Aorta (tissue), 5 donors: ENCODE results near the gene MRTFA. TPM values are rescaled to one million over a fixed set of nuclear protein-coding genes. Genes with fewer than 3 reads are reported as not detected.
"Not testable (repeated sequence)": the region's sequence is repeated elsewhere in the genome, so short reads cannot be mapped to it uniquely, and the experiment has no call there.

Experiments used
- ATAC-seq: fragments of 200-7000 bp; cut with Tn5 transposase; one replicate; pipeline ENCODE4 v1.9.1; 2022; ENCODE audit warnings: moderate library complexity; ENCODE audit not compliant: low FRiP score
- DNase-seq, 2 donors: peaks; one replicate each; pipeline ENCODE4 v3.0.0-alpha.2; 2020
- H3K27ac ChIP-seq, 2 donors: one replicate each; pipeline ENCODE4 v1.5.1; 2013; ENCODE audit warnings: low read length in 2 of 2, mild to moderate bottlenecking in 2 of 2, moderate library complexity in 2 of 2, control low read depth in 1 of 2, inconsistent platforms in 1 of 2, low read depth in 1 of 2
- H3K27me3 ChIP-seq, 2 donors: one replicate each; pipeline ENCODE4 v1.6.1; 2013; ENCODE audit warnings: control low read depth in 1 of 2, low read length in 1 of 2, mild to moderate bottlenecking in 1 of 2, moderate library complexity in 1 of 2; ENCODE audit not compliant: insufficient read depth in 2 of 2, control insufficient read depth in 1 of 2
- H3K36me3 ChIP-seq, 2 donors: one replicate each; pipeline ENCODE4 v1.6.1; 2013; ENCODE audit warnings: control low read depth in 1 of 2, low read length in 1 of 2, mild to moderate bottlenecking in 1 of 2; ENCODE audit not compliant: insufficient read depth in 2 of 2, control insufficient read depth in 1 of 2
- H3K4me1 ChIP-seq, 2 donors: one replicate each; pipeline ENCODE4 v1.6.1; 2013; ENCODE audit warnings: low read length in 2 of 2, control low read depth in 1 of 2, mild to moderate bottlenecking in 1 of 2, moderate library complexity in 1 of 2; ENCODE audit not compliant: insufficient read depth in 2 of 2, control insufficient read depth in 1 of 2
- H3K4me3 ChIP-seq, 2 donors: one replicate each; pipeline ENCODE4 v1.5.1; 2013; ENCODE audit warnings: low read length in 2 of 2, control low read depth in 1 of 2, mild to moderate bottlenecking in 1 of 2
- H3K9me3 ChIP-seq: one replicate; pipeline ENCODE4 v1.6.1; 2013; ENCODE audit warnings: mild to moderate bottlenecking, low read length; ENCODE audit not compliant: control insufficient read depth
- WGBS, 2 donors: extraction: QIAGEN DNeasy Blood & Tissue Kit; methylation state at CpG; one replicate each; pipeline ENCODE4 v1.1.7; 2013; 5-methylcytosine and 5-hydroxymethylcytosine counted together
- intact Hi-C, 2 donors: fragments of 100-400 bp; cut with DNase I; formaldehyde crosslinking; loops; one replicate each; pipeline versions ENCODE4 v1.14.2 to v1.15.0; 2022
- polyA plus RNA-seq, 2 donors: library from polyadenylated mRNA; stranded (reverse); fragments of 200-250 nt; gene quantifications; one replicate each; pipeline ENCODE4 v1.2.3, GENCODE V29; 2013
- total RNA-seq, 2 donors: library from RNA; stranded (reverse); fragmentation: NEBNext Ultra II Directional; extraction: Animal tissue kit (Norgen Biotek cat#: 25700); gene quantifications; one replicate each; pipeline ENCODE4 v1.2.1, GENCODE V29; 2021
- donor health status: healthy with polysubstance abuse.
- donor health status: Bipolar disorder and iron deficiency.
- donor health status: DM: no; HTN: no; CAD: no.
- donor health status: DM: no; HTN: no; CAD: no.
- donor health status: DM: yes; HTN: yes; CAD: no.

The MRTFA gene
- total and polyA plus RNA-seq, 4 donors = 12.9 to 77.4 (median 51.9) TPM

DNA sequence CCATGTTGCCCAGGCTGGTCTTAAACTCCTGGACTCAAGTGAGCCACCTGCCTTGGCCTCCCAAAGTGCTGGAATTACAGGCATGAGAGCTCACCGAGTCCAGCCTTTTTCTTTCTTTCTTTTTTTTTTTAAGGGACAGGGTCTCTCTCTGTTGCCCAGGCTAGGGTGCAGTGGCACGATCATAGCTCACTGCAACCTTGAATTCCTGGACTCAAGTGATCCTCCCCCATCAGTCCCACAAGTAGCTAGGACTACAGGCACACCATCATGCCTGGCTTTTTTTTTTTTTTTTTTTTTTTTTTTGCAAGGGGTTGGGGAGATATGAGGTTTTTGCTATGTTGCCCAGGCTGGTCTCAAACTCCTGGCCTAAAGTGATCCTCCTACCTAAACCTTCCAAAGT is 78.5 kb downstream of the MRTFA start:
- ATAC-seq (no peak), DNase-seq (no peak)
- no peaks in the 10 kb centered on the region for H3K9me3 ChIP-seq
- no peaks in the 10 kb centered on the region for H3K36me3 ChIP-seq
- 77 to 95% methylated on average over 2 of the region's 2 CpGs for whole genome bisulfite sequencing, 2 donors
- H3K4me3 ChIP-seq = no peak overlapping the region
- H3K27me3 ChIP-seq = no peaks in the 10 kb centered on the region
- H3K4me1 ChIP-seq = peaks cover 1 to 2% of the 10 kb centered on the region in 2 donors
- intact Hi-C loops = no loop called here
- no peak overlapping the region for H3K27ac ChIP-seq

DNA sequence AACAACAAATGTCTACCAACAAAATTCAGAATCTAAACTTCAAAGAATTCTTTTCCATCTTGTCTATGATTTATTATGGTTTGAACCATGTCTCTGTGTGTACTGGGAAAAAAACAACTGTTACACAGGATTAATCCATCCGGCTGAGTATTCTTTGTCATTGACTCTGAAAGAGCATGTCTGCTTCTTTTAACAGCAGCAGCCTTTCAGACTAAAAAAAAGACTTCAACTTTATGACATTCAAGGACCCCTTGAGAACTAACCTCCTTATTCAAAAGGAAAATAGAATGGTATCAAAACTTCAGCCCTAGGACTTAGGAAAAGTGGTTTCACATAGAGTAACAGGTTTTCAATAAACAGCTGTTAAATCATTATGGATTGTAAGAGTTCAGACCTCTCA is 79.9 kb downstream of the MRTFA start:
- intact Hi-C loops = no loop called here
- Histone ChIP-seq H3K4me3 (no peak overlapping the region), H3K4me1 (peaks cover 1 to 2% of the 10 kb centered on the region in 2 donors), H3K9me3 (no peaks in the 10 kb centered on the region), H3K27me3 (no peaks in the 10 kb centered on the region), H3K27ac (no peak overlapping the region), H3K36me3 (no peaks in the 10 kb centered on the region)
- WGBS, 2 donors = 84 to 85% methylated on average over 1 of the region's 1 CpG
- no peak for DNase-seq
- ATAC-seq = no peak

- H3K4me3 ChIP-seq, H3K27ac ChIP-seq, H3K4me1 ChIP-seq, H3K9me3 ChIP-seq, H3K27me3 ChIP-seq, H3K36me3 ChIP-seq, DNase-seq, ATAC-seq, intact Hi-C loops: not testable (repeated sequence)
- 96 to 97% methylated on average over 1 of the region's 1 CpG for WGBS, 2 donors
Measured at GRCh38 chr22:40554023-40554422, 82.5 kb downstream of the MRTFA start.

DNA sequence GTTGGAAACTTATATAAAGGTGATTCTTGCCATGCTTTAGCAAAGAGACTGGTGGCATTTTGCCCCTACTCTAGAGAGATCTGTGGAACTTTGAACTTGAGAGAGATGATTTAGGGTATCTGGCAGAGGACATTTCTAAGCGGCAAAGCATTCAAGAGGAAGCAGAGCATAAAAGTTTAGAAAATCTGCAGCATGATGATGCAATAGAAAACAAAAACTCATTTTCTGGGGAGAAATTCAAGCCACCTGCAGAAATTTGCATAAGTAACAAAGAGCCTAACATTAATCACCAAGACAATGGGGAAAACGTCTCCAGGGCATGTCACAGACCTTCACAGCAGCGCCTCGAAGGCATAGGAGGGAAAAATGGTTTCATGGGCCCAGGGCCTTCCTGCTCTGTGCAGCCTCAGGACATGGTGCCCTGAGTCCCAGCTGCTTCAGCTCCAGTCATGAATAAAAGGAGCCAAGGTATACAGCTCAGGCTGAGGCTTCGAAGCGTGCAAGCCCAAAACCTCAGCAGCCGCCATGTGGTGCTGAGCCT is 83.4 kb downstream of the MRTFA start:
- no peak for DNase-seq
- no peaks in the 10 kb centered on the region for H3K36me3 ChIP-seq
- H3K27ac ChIP-seq = no peak overlapping the region
- H3K4me1 ChIP-seq = no peaks in the 10 kb centered on the region
- no peak overlapping the region for H3K4me3 ChIP-seq
- intact Hi-C loops = no loop called here
- WGBS, 2 donors = 92 to 93% methylated on average over 7 of the region's 7 CpGs
- no peak for ATAC-seq
- H3K27me3 ChIP-seq = no peaks in the 10 kb centered on the region
- no peaks in the 10 kb centered on the region for H3K9me3 ChIP-seq

DNA sequence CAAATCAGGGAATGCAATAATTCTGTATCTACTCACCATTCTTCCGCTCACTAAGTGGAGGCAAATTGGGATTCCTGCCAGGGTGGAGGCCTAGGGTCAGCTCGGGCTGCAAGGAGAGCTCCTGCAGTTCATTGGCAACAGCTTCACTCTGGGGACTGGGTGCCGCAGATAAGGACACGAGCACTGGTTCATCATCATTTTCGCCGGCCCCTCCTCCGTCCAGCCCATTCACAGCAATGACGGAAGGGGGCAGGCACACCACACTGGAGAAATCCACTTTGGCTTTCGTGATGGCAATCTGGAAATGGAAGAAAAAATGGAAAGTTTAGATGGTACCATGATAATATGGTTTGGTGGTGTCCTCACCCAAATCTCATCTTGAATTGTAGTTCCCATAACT is 84.4 kb downstream of the MRTFA start:
- Histone ChIP-seq H3K4me1 (no peaks in the 10 kb centered on the region), H3K36me3 (no peaks in the 10 kb centered on the region), H3K27me3 (no peaks in the 10 kb centered on the region), H3K4me3 (no peak overlapping the region), H3K9me3 (no peaks in the 10 kb centered on the region), H3K27ac (no peak overlapping the region)
- intact Hi-C loops = no loop called here
- no peak for ATAC-seq
- DNase-seq = no peak
- 85 to 89% methylated on average over 9 of the region's 9 CpGs for WGBS, 2 donors

- intact Hi-C loops = no loop called here
- Histone ChIP-seq H3K27ac (no peak overlapping the region), H3K36me3 (no peaks in the 10 kb centered on the region), H3K4me1 (no peaks in the 10 kb centered on the region), H3K4me3 (no peak overlapping the region), H3K9me3 (no peaks in the 10 kb centered on the region), H3K27me3 (no peaks in the 10 kb centered on the region)
- ATAC-seq (no peak), DNase-seq (no peak)
- 92 to 93% methylated on average over 4 of the region's 4 CpGs for WGBS, 2 donors
Measured at GRCh38 chr22:40547729-40548143, 88.8 kb downstream of the MRTFA start.

DNA sequence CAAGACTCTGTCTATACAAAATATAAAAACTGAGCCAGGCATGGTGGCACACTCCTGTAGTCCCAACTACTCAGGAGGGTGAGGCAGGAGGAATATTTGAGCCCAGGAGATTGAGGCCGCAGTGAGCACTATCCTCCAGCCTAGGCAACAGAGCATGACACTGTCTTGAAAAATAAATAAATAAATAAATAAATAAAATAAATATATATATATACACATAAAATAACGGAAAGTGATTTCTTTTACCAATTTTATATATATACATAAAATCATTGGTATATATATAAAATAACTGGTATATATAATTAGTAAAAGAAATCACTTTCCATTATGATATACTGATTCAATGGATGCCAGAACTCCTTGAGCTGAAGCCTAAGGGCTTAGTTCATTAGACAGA is 91.8 kb downstream of the MRTFA start:
- no peak for ATAC-seq
- 91 to 95% methylated on average over 2 of the region's 2 CpGs for WGBS, 2 donors
- intact Hi-C loops = no loop called here
- Histone ChIP-seq H3K4me3 (no peak overlapping the region), H3K27ac (no peak overlapping the region), H3K4me1 (no peaks in the 10 kb centered on the region), H3K36me3 (no peaks in the 10 kb centered on the region), H3K27me3 (no peaks in the 10 kb centered on the region), H3K9me3 (no peaks in the 10 kb centered on the region)
- DNase-seq = no peak

GRCh38 chr22:40542821-40543540 is 93.5 kb downstream of the MRTFA start:
- Histone ChIP-seq H3K27ac (no peak overlapping the region), H3K27me3 (no peaks in the 10 kb centered on the region), H3K4me1 (no peaks in the 10 kb centered on the region), H3K4me3 (no peak overlapping the region), H3K9me3 (no peaks in the 10 kb centered on the region), H3K36me3 (no peaks in the 10 kb centered on the region)
- intact Hi-C loops = no loop called here
- ATAC-seq (no peak), DNase-seq (no peak)
- WGBS, 2 donors = 85 to 96% methylated on average over 2 of the region's 2 CpGs

DNA sequence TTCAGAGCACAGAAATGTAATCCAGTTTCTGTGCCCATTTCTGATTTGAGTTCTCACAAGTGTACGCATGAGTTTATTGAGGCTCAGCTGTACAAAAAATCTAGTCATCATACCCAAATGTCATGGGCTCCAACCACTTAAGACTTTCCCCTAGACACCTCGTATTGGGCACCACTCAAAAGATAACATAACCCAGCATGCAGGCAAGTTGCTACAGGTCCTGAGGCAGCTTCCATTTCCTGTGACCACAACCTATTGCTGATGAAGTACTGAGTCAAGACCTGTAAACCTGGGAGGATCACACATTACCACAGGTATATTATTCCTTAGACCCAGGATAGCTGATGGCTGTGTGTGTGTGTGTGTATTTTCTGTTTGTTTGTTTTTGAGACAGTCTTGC is 95.2 kb downstream of the MRTFA start:
- intact Hi-C loops = no loop called here
- H3K27ac ChIP-seq = no peak overlapping the region

More for the DNA sequence above, 95.2 kb downstream of the MRTFA start:
- DNase-seq (no peak), ATAC-seq (no peak)
- Histone ChIP-seq H3K9me3 (no peaks in the 10 kb centered on the region), H3K4me1 (no peaks in the 10 kb centered on the region), H3K27me3 (no peaks in the 10 kb centered on the region), H3K4me3 (no peak overlapping the region), H3K36me3 (no peaks in the 10 kb centered on the region)
- 54 to 60% methylated on average over 2 of the region's 2 CpGs for WGBS, 2 donors
